Measurements from ENCODE around the gene UBA3. TPM values are rescaled to one million over a fixed set of nuclear protein-coding genes. Genes with fewer than 3 reads are reported as not detected.
A peak's percentile ranks its signal among the peaks of the same experiment; 100 is the strongest.

The UBA3 gene
- total RNA-seq, 1 experiment from 2014 or later = 67.2 TPM

- Mint-ChIP-seq H3K9me3 (0 out of 5 replicates have a peak, but pooled peaks cover 0 to 3% of the 10 kb centered on the region in 2 experiments), H3K4me3 (peak within 1 kb of the TSS; percentile 75 to 82), H3K4me1 (peaks cover 55% of the 10 kb centered on the region in 2 experiments), H3K36me3 (ENCODE audit: insufficient read depth in 1 of 3, low read depth in 3 of 3) (peaks cover 4 to 13% (median 6%) of the 10 kb centered on the region in 3 experiments; a peak in 6 of 7 replicates), H3K27ac (peak within 1 kb of the TSS in 2 of 3 experiments; percentile 65 to 83; a peak in 3 of 7 replicates), H3K27me3 (ENCODE audit: low read depth) (no peaks in the 10 kb centered on the region)
- Histone ChIP-seq H3K9me3 (ENCODE audit: control insufficient read depth, low read depth, low read length) (no peaks in the 10 kb centered on the region), H2BK12ac (ENCODE audit: insufficient read length, low read depth, low read length) (no peak within 1 kb of the TSS), H2AFZ (ENCODE audit: low read length) (no peak within 1 kb of the TSS), H4K20me1 (ENCODE audit: control insufficient read depth, insufficient read depth, insufficient read length) (no peaks in the 10 kb centered on the region), H4K8ac (replicated peaks; ENCODE audit: insufficient read length, low read depth, low read length) (no peak within 1 kb of the TSS), H3K23ac (ENCODE audit: insufficient read length, low read depth, low read length) (no peak within 1 kb of the TSS), H4K5ac (ENCODE audit: insufficient read length, low read depth, low read length) (no peak within 1 kb of the TSS), H2AK5ac (ENCODE audit: insufficient read length, low read length) (no peak within 1 kb of the TSS), H3T11ph (ENCODE audit: low read length) (no peak within 1 kb of the TSS), H3K14ac (ENCODE audit: insufficient read depth, low read length) (peak within 1 kb of the TSS; percentile 70), H3K27ac (ENCODE audit: insufficient read length, low read depth, low read length) (no peak within 1 kb of the TSS), H2BK5ac (ENCODE audit: insufficient read length, low read length) (no peak within 1 kb of the TSS), H3K56ac (ENCODE audit: insufficient read length, low read depth, low read length) (no peak within 1 kb of the TSS), H3K79me1 (ENCODE audit: insufficient read depth, low read depth, low read length, poor library complexity, severe bottlenecking) (no peaks in the 10 kb centered on the region), H2BK15ac (ENCODE audit: low read depth, low read length) (no peak within 1 kb of the TSS; the same call in 1 of the 2 replicates), H2BK20ac (ENCODE audit: low read depth, low read length, poor library complexity, severe bottlenecking) (no peak within 1 kb of the TSS), H3K23me2 (ENCODE audit: insufficient read length, low read depth, low read length, poor library complexity, severe bottlenecking) (peaks cover 4% of the 10 kb centered on the region), H4K91ac (ENCODE audit: insufficient read length, low read depth, low read length) (no peak within 1 kb of the TSS), H3K4me1 (ENCODE audit: insufficient read depth, low read length) (peaks cover 11% of the 10 kb centered on the region; the same call in 1 of the 2 replicates), H3K27me3 (ENCODE audit: insufficient read depth, low read length) (no peaks in the 10 kb centered on the region), H3K4ac (ENCODE audit: low read depth, low read length) (no peak within 1 kb of the TSS; the same call in 1 of the 2 replicates), H3K9ac (ENCODE audit: extremely low read depth, insufficient read length, low read length) (peak within 1 kb of the TSS; percentile 86), H3K18ac (ENCODE audit: insufficient read length, low read depth, low read length) (peak within 1 kb of the TSS; percentile 97), H2BK120ac (ENCODE audit: low read depth, low read length, poor library complexity, severe bottlenecking) (peak within 1 kb of the TSS; percentile 58), H3K79me2 (ENCODE audit: insufficient read depth, low read length) (no peaks in the 10 kb centered on the region), H3K4me2 (ENCODE audit: insufficient read depth, insufficient read length, low read length) (peak within 1 kb of the TSS; percentile 67)
- peak; percentile 87 for DNase-seq
- no CpG with 5 or more reads among the region's 96 CpGs for WGBS (ENCODE audit: extremely low coverage, insufficient read length, low lambda C conversion rate)
- TF ChIP-seq CTCF (conservative IDR thresholded peaks at IDR 0.05) = peak; percentile 76
Measured at GRCh38 chr3:69013253-69014021, 66.7 kb downstream of the UBA3 start, which contains the start of gene EOGT. Gene EOGT, minus strand, starts transcription at chr3:69013684. Its CDS starts 3,838 bp downstream, at chr3:69009846.
